Hepatocyte (in vitro differentiated cells): ENCODE data around the gene LRP1B. TPM values are rescaled to one million over a fixed set of nuclear protein-coding genes. Genes with fewer than 3 reads are reported as not detected.

Experiments
- DNase-seq: peaks from one replicate; pipeline ENCODE4 v3.0.0-alpha.2; 2016; ENCODE audit warnings: low spot score
- H2AFZ ChIP-seq: fragments of 200-600 bp; sonication (generic); 2 replicates; pipeline ENCODE4 v1.6.0; 2016; ENCODE audit warnings: antibody characterized with exemption, mild to moderate bottlenecking
- H3K27ac ChIP-seq: fragments of 200-600 bp; sonication (generic); 2 replicates; pipeline ENCODE4 v1.5.1; 2016; ENCODE audit warnings: mild to moderate bottlenecking
- H3K27me3 ChIP-seq: fragments of 200-600 bp; sonication (generic); 2 replicates; pipeline ENCODE4 v1.6.1; 2016
- H3K36me3 ChIP-seq: fragments of 200-600 bp; sonication (generic); replicated peaks from 2 replicates; pipeline ENCODE4 v1.5.1; 2016; ENCODE audit warnings: low read depth; ENCODE audit not compliant: insufficient read depth
- H3K4me1 ChIP-seq: fragments of 200-600 bp; sonication (generic); 2 replicates; pipeline ENCODE4 v1.5.1; 2016; ENCODE audit warnings: mild to moderate bottlenecking, moderate library complexity; ENCODE audit not compliant: insufficient read depth
- H3K4me2 ChIP-seq: fragments of 200-600 bp; sonication (generic); 2 replicates; pipeline ENCODE4 v1.6.0; 2016
- H3K4me3 ChIP-seq: fragments of 200-600 bp; sonication (generic); 2 replicates; pipeline ENCODE4 v1.5.1; 2016; ENCODE audit warnings: mild to moderate bottlenecking
- H3K79me2 ChIP-seq: fragments of 200-600 bp; sonication (generic); 2 replicates; pipeline ENCODE4 v1.6.0; 2017; ENCODE audit warnings: mild to moderate bottlenecking
- H3K9me2 ChIP-seq: fragments of 200-600 bp; sonication (generic); replicated peaks from 2 replicates; pipeline ENCODE4 v1.6.0; 2017; ENCODE audit warnings: mild to moderate bottlenecking; ENCODE audit not compliant: insufficient read depth
- H3K9me3 ChIP-seq: fragments of 200-600 bp; sonication (generic); 2 replicates; pipeline ENCODE4 v1.5.1; 2016; ENCODE audit warnings: low read depth, mild to moderate bottlenecking
- H4K20me1 ChIP-seq: fragments of 200-600 bp; sonication (generic); 2 replicates; pipeline ENCODE4 v1.6.0; 2016; ENCODE audit warnings: mild to moderate bottlenecking; ENCODE audit not compliant: insufficient read depth, poor library complexity, severe bottlenecking
- EZH2 ChIP-seq: fragments of 200-600 bp; sonication (generic); IDR thresholded peaks from 2 replicates; pipeline ENCODE4 v1.6.1; 2016; ENCODE audit warnings: antibody characterized with exemption, mild to moderate bottlenecking, borderline replicate concordance
- EZH2phosphoT487 ChIP-seq: fragments of 200-600 bp; sonication (generic); IDR thresholded peaks from one replicate; pipeline ENCODE4 v1.6.1; 2018; ENCODE audit warnings: antibody characterized with exemption, mild to moderate bottlenecking, low read depth, moderate library complexity; ENCODE audit not compliant: unreplicated experiment, severe bottlenecking
- WGBS: methylation state at CpG from one replicate; pipeline ENCODE4 v1.1.6; 2016; ENCODE audit warnings: low lambda C conversion rate; ENCODE audit errors: missing lambda C conversion rate; 5-methylcytosine and 5-hydroxymethylcytosine counted together
- polyA plus RNA-seq: library from polyadenylated mRNA; unstranded; fragments of >200 nt; fragmentation: Nextera tagmentation; extraction: Ambion mirVana; gene quantifications from 2 replicates; pipeline ENCODE4 v1.2.1, GENCODE V29; 2016
- total RNA-seq: library from RNA; depleted of rRNA; stranded (reverse); fragments of >200 nt; gene quantifications from 2 replicates; pipeline ENCODE4 v1.2.3, GENCODE V29; 2014
- TF ChIP-seq, protein P1 (sequence below): fragments of 200-600 bp; sonication (generic); IDR thresholded peaks from 2 replicates; pipeline ENCODE4 v1.5.1; 2016; ENCODE audit warnings: antibody characterized with exemption, mild to moderate bottlenecking; ENCODE audit not compliant: poor library complexity

LRP1B gene
- total and polyA plus RNA-seq, 2 experiments from 2014 or later, result 0.65 to 2.0 TPM

DNA sequence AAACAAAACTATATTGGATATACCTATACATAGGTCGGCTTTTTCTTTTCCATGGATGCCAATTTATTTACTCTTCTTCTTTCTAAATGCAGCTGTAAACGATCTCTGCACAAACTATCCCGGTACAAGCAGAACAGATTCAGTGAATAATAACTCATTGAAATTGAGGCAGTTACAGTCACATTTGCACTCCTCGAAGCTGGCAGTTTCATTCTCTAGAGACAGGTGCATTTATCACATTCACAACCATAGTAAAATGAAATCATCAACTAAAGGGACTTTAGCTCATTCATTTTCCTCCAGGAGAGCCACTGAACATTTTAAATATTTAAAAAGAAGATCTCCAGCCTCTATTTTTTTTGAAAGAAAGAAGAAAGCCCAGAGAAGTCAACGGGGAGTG lies 551.7 kb downstream of the LRP1B start:
- Histone ChIP-seq H3K4me1 (no peaks in the 10 kb centered on the region), H3K4me2 (no peak overlapping the region), H3K79me2 (no peaks in the 10 kb centered on the region), H3K9me2 (no peaks in the 10 kb centered on the region), H3K9me3 (no peaks in the 10 kb centered on the region), H3K4me3 (no peak overlapping the region), H3K27me3 (no peaks in the 10 kb centered on the region), H4K20me1 (no peaks in the 10 kb centered on the region), H3K27ac (no peak overlapping the region), H2AFZ (no peak overlapping the region), H3K36me3 (no peaks in the 10 kb centered on the region)
- WGBS, result 90% methylated on average over 5 of the region's 5 CpGs
- TF ChIP-seq EZH2 (no peak), EZH2phosphoT487 (no peak)
- TF ChIP-seq, protein P1, sequence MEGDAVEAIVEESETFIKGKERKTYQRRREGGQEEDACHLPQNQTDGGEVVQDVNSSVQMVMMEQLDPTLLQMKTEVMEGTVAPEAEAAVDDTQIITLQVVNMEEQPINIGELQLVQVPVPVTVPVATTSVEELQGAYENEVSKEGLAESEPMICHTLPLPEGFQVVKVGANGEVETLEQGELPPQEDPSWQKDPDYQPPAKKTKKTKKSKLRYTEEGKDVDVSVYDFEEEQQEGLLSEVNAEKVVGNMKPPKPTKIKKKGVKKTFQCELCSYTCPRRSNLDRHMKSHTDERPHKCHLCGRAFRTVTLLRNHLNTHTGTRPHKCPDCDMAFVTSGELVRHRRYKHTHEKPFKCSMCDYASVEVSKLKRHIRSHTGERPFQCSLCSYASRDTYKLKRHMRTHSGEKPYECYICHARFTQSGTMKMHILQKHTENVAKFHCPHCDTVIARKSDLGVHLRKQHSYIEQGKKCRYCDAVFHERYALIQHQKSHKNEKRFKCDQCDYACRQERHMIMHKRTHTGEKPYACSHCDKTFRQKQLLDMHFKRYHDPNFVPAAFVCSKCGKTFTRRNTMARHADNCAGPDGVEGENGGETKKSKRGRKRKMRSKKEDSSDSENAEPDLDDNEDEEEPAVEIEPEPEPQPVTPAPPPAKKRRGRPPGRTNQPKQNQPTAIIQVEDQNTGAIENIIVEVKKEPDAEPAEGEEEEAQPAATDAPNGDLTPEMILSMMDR, result no peak
- DNase-seq, result no peak

DNA sequence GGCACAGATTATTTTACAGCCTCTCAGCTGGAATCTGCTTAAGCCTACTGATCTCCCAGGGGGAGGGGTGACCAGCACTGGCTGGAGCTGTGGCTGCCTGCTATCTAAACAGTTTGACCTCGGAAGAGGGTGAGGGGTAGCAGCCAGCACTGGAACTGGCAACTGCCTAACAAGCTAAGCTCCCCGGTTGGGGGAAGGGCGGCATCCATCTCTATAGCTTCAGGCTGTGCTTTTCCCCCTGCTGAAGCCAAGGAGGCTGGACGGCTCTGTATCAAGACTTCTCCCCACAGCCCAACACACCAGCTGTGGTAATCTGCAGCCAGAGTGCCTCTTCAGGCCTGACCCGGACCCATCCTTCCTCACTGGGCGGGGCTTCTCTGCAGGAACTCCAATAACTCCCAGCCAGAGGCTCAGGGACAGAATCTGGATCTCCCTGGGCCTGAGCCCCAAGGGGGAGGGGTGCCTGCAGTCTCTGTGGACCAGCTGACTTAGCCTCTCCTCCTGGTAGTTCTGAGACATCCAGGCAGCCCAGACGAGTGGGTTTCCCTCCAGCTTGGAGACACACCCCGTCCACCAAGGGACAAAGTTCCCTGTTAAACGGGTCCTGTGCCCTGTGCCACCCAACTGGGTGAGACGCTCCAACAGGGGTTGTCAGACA lies 560.2 kb downstream of the LRP1B start:
- WGBS, result 62% methylated on average over 9 of the region's 10 CpGs
- no peaks in the 10 kb centered on the region for H3K9me3 ChIP-seq
- H2AFZ ChIP-seq, result no peak overlapping the region
- no peaks in the 10 kb centered on the region for H4K20me1 ChIP-seq
- TF ChIP-seq EZH2phosphoT487 (no peak), EZH2 (no peak)
- TF ChIP-seq, protein P1, result no peak
- H3K27me3 ChIP-seq, result no peaks in the 10 kb centered on the region
- no peak overlapping the region for H3K4me3 ChIP-seq
- H3K79me2 ChIP-seq, result no peaks in the 10 kb centered on the region
- DNase-seq, result no peak
- no peak overlapping the region for H3K27ac ChIP-seq
- H3K36me3 ChIP-seq, result no peaks in the 10 kb centered on the region
- H3K4me2 ChIP-seq, result no peak overlapping the region
- H3K9me2 ChIP-seq, result no peaks in the 10 kb centered on the region
- peaks cover 3% of the 10 kb centered on the region for H3K4me1 ChIP-seq

DNA sequence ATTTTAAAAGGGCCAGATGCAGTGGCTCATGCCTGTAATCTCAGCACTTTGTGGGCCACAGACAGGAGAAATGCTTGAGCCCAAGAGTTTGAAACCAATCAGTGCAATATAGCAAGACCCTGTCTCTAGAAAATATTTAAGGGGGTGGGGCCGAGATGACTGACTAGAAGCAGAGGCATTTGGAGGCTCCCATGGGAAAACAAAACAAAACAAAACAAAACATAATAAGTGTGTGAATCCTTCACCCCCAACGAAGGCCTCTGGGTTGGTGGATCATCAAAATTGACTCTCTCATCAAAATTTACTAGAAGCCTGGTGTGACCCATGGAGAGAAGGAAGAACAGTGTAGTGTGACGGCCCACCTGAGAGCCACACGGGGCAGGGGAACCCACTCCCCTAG lies 560.9 kb downstream of the LRP1B start:
- H3K36me3 ChIP-seq, result no peaks in the 10 kb centered on the region
- no peak overlapping the region for H3K4me2 ChIP-seq
- no peak overlapping the region for H3K27ac ChIP-seq
- H3K9me2 ChIP-seq, result no peaks in the 10 kb centered on the region
- H2AFZ ChIP-seq, result no peak overlapping the region
- no peak for DNase-seq
- no peak for TF ChIP-seq EZH2phosphoT487
- TF ChIP-seq EZH2, result no peak
- TF ChIP-seq, protein P1, result no peak
- 95% methylated on average over 4 of the region's 4 CpGs for WGBS
- no peaks in the 10 kb centered on the region for H4K20me1 ChIP-seq
- no peaks in the 10 kb centered on the region for H3K27me3 ChIP-seq
- H3K9me3 ChIP-seq, result no peaks in the 10 kb centered on the region
- no peak overlapping the region for H3K4me3 ChIP-seq
- peaks cover 3% of the 10 kb centered on the region for H3K4me1 ChIP-seq
- H3K79me2 ChIP-seq, result no peaks in the 10 kb centered on the region

DNA sequence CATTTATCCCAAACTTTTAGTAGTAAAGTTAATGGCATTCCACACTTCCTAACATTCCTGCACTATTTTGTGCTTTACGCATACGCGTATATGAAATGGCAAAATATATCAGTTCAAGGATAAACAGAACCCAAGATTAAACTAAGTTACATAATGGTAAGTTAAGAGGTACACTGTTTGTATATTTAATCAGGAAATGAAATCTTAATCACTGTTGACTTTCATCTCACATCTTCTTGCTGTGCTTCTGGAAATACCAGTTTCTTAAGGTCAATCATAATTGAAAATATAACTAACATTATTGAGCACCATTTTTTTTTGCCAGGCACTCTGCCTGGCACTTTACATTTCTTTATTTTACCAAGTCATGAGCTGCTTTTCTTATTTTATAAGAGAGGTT lies 565.2 kb downstream of the LRP1B start:
- WGBS, result 74% methylated on average over 3 of the region's 3 CpGs
- H3K79me2 ChIP-seq, result no peaks in the 10 kb centered on the region
- H3K27me3 ChIP-seq, result no peaks in the 10 kb centered on the region
- no peak overlapping the region for H3K4me3 ChIP-seq
- H3K36me3 ChIP-seq, result no peaks in the 10 kb centered on the region
- no peak overlapping the region for H2AFZ ChIP-seq
- peaks cover 3% of the 10 kb centered on the region for H3K4me1 ChIP-seq
- no peak overlapping the region for H3K4me2 ChIP-seq
- no peak for DNase-seq
- TF ChIP-seq, protein P1, result no peak
- TF ChIP-seq EZH2phosphoT487 (no peak), EZH2 (no peak)
- H3K27ac ChIP-seq, result no peak overlapping the region
- H4K20me1 ChIP-seq, result no peaks in the 10 kb centered on the region
- no peaks in the 10 kb centered on the region for H3K9me2 ChIP-seq
- H3K9me3 ChIP-seq, result no peaks in the 10 kb centered on the region
